WTC11 (cell line): ENCODE measurements around the gene STK24.

ENCODE experiments used
- ATF3 ChIP-seq: sonication (generic); formaldehyde crosslinking; conservative IDR thresholded peaks from 2 replicates; pipeline ENCODE4 v1.8.1; 2022; ENCODE audit warnings: mild to moderate bottlenecking, missing genetic modification reagents
- CTCF ChIP-seq: fragments of 200-600 bp; IDR thresholded peaks from 2 replicates; pipeline ENCODE4 v1.8.0; 2022; ENCODE audit warnings: antibody characterized with exemption
- E2F4 ChIP-seq: sonication (generic); formaldehyde crosslinking; IDR thresholded peaks from 2 replicates; pipeline ENCODE4 v1.8.1; 2022; ENCODE audit warnings: low read depth, mild to moderate bottlenecking, moderate library complexity, missing genetic modification reagents, borderline replicate concordance
- JAZF1 ChIP-seq: fragments of 250-450 bp; sonication (Bioruptor Pico); IDR thresholded peaks from 2 replicates; pipeline ENCODE4 v1.9.0; 2021; ENCODE audit warnings: moderate library complexity, mild to moderate bottlenecking, inconsistent platforms

DNA sequence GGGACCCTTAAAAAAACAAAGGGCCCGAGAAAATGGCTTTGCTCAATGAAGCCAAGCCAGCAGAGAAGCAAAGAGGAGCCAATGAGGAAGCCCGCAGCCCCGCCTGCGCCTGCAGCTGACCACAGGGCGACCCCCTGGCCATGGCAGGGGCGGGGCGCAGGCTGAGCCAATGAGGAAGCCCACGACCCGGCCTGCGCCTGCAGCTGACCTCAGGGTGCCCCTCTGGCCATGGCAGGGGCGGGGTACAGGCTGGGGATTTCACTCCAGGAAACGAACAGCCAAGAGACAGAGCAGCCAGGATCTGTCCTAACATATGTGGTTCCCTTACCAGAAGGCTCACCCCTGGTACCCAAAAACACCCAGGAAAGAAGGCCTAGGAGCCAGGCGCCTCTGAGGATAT is 101.4 kb downstream of the STK24 start:
- TF ChIP-seq CTCF (no peak), JAZF1 (CRISPR knock-in tag) (no peak), E2F4 (no peak), ATF3 (CRISPR knock-in tag) (no peak)
